CD4-positive, alpha-beta T cell treated with Interleukin-17A for 1 hour (primary cell): ENCODE measurements around the gene DHH.

Experiments used
- DNase-seq: peaks from one replicate; pipeline ENCODE4 v3.0.0-alpha.2; 2020

DHH gene

DNA sequence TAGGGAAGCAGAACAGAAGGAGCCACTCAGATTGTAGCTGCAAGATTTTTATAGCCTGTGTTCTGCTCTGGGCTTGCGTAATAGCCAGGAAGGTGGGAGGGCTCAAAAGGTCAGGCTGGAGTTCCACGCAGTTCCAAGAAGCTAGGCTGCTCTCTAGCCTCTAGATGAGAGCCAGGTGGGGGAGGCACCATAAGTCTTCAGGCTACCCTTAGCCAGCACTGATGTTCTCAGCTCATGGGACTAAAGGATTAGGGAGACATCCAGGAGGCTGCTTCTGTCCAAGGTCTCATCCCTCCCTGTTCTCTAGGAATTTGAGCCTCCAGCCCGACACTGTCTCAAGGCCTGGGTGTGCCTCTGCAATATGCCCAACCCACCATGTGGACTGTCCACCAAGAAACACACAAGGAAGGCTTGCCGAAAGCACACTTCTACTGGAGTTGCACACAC lies 14.4 kb upstream of the DHH start:
- no peak for DNase-seq

DNA sequence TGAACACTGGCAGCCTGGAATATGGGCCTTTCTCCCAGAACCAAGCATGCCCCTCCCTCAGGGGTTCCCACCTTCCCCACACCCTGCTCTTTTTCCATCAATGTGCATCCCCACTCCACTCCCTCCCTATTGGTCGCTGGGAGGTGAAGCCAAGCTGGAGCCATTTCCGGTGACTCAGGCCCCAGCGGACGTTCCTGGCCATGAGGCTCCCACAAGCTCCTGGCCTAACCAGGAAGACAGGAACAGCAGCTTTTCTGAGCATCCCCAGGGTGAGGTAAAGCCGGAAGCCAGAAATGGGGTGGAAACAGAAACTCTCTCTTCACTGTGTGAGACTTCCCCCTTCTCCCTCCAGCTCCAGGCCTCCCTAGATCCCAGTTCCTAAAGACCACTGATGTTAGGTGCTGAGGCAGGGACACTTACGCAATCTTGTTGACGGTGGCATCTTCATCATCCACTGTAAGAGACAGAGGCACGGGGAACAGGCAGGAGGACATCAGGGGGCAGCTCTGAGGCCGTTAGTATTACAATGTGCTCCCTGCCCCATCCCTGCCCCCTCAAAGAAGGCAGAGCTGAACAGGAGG lies 11.0 kb upstream of the DHH start:
- no peak for DNase-seq

DNA sequence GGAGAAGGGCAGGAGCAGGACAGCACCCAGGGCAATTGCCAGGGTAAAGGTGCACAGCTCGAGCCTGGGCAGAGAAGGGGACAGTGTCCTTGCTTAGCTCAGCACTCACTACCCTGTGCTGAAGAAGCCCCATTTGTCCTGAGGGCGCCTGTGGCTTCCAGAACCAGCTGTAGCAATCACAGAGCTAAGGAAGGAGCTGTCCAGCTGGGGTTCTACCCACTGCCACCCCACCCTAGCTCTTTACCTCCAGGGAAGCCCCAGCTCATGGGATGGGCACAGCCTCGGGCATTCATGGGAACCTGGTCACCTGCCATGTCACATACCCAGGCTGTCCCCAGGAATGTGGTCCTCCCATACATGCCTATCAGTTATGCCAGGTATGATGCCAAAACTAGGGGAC lies 10.2 kb upstream of the DHH start:
- DNase-seq, result no peak

DNA sequence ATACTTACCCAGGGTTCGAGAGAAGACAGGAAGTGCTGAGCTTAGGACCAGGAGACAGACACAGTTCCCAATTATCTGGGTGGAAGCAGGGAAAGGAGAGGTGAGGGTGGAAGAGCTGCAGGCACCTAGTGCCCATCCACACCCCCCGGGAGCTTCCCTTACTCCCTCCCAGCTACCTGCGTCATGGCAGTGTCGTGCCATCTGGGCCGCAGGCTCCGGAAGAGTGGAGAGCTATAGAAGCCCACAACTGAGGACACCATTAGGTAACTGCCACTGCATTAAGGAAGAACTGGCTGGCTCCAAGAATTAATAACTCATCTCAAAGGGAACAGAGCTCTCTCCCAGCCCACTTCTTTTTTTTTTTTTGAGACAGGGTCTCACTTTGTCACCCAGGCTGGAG lies 5.8 kb upstream of the DHH start:
- DNase-seq, result no peak

DNA sequence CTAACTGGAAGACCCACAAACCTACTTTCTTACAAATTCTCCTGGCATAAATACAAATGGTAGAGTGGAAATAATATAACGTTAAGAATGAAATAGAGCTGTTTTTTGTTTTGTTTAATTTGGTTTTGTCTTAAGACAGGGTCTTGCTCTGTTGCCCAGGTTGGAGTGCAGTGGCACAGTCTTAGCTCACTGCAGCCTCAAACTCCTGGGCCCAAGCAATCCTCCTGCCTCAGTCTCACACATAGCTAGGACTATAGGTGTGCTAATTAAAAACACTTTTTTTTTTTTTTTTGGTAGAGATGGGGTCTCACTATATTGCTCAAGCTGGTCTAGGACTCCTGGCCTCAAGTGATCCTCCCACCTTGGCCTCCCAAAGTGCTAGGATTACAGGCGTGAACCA lies 4.1 kb upstream of the DHH start:
- no peak for DNase-seq

DNA sequence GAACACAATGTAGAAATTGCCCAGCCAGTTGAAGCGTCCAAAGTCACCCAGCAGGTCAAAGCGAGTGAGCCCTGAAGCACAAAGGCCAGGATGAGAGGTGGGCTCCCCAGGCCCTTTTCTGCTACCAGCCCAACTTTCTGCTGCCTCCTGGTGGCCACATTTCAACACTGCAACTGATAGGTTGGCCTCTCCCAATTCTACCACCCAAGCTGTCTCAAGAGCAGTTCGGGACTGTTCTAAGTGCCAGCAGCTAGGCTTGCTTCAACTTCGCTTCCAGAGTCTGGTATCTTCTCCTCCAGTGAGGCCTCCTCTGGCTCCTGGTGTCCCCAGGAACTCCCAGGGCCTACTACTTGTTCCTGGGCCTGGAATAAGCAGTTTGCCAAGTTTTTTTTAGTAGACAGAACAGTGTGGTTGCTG lies 3.4 kb upstream of the DHH start:
- peak; percentile 74 for DNase-seq

DNA sequence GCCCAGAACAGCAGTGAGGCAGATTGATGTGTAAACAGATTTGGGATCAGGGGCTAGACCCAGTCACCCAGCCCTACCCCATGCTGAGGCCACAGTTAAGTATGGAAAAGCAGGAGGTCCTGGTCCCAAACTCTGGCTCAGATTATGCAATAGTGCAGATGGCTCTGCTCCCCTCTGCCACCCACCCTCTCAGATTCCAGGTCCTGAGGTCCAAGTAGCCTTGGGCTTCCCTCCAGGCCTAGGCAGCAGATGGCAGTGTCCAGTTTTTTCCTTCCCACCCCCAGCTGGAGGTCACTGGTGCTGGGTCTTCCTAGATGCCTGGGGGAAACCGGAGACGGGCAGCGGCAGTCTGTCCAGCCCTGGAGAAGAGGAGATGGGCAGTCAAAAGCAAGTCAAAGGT lies 2.8 kb upstream of the DHH start:
- DNase-seq, result no peak

DNA sequence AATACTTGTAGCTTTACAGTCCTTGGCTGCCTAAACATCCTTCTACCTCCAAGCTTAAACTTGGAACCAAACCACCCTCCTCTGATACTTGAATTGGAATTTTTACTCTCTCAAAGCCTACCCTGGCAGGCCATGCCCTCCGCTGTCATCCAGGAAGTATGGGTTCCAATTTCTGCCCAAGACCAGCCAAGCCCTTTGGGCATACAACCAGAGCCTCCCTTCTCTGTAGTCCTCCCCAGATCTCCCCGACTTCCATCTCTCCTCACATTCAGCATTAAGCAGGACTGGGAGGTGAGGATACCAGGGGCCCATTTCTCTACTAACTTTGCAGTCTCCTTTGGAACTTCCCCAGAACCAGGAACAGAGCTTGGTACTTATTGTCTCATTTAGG lies 369 bp upstream of the DHH start:
- no peak for DNase-seq

DNA sequence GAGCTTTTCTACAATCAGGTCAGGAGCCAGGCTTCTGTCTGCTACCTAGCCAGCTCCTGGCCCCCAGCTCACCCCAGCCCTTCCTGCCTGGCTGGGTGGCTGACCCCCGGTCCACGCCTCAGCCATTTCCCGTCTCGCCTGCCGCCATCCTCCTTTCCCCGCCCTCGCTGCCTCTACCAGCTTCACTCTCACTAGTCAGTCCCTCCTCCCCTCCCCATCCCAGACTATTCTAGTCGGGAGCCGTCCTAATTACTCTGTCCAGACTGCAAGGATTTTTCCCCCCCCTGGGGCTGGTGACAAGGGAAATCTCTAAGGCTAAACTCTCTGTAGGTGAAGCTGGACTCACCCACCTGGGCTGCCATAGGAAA lies 825 bp downstream of the DHH start:
- DNase-seq, result no peak

DNA sequence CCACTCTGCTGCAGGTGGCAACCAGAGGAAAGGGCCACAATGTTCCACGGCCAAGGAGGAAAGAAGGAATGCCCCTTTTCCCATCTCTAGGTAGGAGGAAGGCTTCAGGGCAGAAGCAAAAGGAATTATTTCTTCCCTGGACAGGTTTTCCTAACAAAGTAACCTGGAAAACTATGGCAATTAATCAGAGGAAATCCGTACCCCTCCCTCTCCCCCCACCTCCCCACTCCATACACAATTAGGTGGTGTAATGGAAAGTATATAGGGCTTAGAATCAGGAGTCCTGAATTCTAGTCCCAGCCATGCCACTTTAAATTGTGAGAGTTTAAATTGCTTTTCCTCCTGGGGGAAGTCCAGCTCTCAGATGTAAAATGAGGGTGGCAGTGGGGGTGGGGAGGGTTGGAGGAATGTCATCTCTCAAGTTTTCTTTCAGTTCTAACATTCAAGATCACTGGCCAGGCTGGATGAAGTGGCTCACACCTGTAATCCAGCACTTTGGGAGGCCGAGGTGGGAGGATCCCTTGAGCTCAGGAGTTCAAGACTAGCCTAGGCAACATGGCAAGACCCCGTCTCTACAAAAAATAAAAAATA lies 1.7 kb downstream of the DHH start:
- no peak for DNase-seq

DNA sequence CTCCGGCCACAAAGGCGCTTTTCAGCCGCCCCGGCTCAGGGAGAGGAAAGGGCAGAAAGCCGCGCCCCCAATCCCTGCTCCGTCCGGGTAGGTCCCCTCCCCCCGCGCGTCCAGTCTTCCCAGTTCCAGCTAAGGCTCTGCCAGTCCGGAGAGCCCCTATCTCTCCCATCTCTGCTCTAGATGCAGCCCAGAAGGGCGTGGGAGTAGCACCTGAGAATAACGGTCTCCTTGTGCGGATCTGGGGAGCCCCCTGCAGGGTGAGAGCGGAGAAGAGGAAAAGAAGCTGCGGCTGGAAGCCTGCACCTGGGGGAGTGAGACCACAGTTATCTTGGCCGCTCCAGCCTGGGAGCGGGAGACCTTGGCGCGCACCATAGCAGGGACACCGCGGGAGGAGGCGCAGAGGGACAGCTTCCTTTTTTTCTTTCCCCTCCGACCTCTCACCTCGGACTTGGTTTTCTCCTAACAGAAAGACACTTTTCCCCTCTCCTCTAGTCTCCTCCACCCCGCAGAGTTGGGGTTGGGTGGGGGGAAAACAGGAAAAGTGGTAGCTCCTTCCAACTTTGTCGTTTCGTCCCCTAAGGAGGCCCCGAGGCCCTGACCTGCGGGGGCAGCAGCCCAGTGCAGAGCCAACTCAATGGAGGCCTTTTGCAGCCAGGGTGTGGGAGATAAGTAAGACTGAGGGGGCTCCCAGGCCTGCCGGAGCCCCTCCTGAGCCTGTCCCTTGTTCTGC lies 2.4 kb downstream of the DHH start:
- DNase-seq, result peak; percentile 67

DNA sequence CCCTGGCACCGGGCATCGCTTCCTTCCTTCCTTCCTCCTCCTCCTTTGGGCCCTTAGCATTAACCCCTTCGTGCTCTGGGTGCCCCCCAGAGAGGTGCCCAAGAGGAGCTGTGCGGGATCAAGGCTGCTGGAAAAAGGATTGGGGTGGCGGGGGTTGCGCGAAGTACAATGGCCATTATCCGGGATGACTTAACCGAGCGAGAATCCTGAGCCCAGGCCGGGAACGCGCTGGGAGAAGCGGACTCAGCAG lies 2.8 kb downstream of the DHH start:
- DNase-seq, result no peak

DNA sequence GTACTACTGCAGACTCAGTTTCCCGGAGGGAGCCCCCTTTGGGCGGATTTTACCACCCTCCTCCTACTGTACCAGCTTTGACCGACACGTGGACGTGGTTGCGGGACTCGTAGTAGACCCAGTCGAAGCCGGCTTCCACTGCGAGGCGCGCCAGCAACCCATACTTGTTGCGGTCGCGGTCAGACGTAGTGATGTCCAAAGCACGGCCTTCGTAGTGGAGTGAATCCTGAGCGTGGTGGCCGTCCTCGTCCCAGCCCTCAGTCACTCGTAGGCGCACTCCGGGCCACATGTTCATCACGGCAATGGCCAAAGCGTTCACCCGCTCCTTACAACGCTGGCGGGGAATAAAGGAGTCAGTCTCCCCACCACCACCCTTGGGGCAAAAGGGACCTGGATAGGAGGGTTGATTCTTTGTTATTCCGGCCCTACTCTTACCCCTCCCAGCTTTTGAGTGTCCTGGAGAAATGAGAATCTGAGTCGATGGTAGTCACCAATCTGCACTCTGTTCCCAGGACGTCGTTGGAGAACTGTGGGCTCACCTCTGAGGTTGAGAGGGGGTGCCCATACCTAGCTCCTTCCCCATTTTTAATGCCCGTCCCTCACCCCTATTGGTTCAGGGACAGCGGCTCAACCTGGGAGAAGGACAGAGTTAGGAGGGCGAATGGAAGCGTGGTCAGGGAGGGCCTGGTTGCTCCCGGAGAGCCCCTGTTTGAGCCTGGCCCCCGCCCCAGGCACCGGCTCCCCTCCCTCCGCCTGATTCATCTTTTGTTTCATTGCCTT lies 3.4 kb downstream of the DHH start:
- DNase-seq, result no peak

DNA sequence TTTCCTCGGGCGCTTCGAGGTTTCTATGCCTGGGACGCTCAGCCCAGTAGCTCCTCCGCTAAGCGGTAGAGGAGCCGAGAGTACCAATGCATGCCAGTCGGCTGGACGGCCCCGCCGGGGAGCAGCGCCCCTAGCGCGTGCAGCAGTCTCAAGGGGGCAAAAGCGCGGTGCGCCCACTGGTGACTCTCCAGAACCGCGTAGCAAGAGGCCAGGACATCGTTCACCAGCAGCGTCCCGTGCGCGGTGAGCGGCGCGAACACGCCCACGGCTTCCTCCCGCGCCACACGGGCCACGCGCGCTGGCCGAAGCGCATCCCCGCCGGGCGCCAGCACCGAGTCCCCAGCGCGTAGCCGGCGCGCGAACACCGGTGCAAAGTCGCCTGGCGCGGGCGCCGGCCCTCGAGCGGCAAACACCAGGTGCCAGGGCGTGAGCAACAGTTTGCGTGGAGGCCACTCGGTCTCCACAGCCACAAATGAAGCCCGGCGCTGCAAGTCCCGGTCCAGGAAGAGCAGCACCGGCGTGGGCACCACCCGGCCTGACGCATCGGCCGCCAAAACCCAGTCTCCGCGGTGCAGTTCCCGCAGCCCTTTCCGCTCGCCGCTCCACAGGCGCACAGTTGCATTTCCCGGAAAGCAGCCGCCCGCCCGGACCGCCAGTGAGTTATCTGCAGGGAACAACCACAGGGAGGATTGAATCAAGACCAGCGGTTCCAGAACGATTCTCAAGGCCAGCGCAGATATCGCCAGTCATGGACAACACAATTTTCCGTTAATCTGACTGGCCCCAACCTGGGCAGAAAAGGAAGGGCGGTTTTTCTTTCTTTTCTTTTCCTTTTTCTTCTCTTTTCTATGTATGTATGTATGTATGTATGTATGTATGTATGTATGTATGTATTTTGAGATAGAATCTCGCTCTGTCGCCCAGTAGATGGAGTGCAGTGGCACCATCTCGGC lies 4.5 kb downstream of the DHH start:
- peak; percentile 28 for DNase-seq

DNA sequence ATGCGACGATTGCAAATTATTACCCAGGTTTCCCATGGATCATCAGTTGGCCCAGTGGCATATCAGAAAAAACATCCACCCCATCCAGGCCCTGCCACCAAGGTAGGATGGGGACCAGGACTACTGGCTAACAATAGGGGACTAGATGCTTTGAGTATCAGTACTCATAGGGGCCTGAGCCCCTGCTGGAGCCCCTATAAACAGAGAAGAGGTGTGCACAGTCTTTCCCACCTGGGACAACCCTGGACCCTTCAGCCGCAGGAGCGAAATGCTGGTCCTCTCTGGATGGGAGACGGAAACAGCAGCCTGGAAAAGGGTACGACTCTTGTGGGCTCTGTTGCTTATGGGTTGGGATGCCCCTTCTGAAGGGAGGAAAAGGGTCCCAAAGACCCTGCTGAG lies 5.7 kb downstream of the DHH start:
- no peak for DNase-seq

DNA sequence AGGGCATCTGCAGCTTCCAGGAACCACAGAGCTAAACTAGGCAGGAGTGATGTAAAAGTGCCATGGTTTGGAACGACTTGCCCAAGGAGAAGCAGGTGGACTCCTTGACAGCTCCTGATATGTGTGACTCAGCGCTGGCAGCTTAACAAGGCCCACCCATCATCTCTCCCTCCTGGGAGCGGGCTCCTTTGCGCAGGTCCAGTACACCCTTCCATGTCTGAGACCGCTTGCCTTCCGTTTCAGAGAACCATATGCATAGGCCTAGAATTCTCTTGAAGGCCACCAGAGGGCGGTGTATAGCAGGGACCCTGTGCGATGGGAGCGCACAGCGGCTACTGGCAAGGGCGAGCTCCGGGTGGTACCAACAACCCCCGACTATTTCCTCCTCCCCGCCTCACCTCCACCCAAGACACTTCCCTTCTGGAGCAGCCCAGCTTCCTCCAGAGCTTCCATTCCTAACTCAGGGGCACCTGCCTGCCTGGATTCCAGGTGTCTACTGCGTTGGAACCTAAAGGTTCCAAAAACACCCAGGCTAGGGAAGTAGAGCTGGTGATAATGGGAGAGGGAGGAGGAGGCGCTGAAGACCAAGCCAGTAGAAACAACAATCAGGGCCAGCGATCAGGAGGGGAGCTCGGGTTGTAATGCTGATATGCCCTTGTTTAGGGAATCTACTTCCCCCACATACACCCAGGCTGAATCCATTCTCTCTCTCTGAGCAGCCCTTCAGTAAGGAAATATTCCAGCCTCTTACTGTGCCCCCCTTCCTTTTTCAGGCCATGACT lies 6.3 kb downstream of the DHH start:
- DNase-seq, result peak; percentile 82

DNA sequence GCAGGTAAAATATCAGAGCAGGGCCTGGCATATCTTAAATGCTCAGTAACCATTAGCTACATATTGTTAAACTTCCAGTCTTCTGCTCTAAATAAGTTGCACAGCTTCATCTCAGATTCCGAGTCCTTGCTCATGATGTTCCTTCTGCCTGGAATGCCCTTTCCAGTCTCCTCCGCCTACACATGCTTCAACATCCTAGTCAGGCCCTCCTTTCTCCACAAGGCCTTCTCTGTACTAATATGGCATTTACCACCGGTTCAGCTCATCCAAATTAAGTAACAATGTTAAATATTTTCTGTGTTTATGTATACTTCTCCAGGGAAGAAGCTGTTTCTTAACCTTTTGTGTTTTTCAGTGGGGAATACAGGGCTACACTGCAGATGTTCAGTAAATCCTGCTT lies 8.5 kb downstream of the DHH start:
- no peak for DNase-seq

DNA sequence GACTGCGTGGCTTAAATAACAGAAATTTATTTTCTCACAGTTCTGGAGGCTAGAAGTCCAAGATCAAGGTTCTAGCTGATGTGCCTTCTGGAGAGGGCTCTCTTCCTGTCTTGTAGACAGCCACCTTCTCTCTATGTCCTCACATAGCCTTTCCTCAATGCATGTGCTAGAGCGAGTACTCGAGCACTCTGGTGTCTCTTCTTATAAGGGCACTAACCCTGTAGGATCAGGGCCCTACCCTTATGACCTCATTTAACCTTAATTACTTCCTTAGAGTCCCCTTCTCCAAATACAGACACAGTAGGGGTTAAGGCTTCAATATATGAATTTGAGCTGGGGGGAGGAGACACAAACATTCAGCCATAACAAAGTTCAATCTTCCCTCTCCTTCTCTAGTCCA lies 10.2 kb downstream of the DHH start:
- DNase-seq, result no peak

DNA sequence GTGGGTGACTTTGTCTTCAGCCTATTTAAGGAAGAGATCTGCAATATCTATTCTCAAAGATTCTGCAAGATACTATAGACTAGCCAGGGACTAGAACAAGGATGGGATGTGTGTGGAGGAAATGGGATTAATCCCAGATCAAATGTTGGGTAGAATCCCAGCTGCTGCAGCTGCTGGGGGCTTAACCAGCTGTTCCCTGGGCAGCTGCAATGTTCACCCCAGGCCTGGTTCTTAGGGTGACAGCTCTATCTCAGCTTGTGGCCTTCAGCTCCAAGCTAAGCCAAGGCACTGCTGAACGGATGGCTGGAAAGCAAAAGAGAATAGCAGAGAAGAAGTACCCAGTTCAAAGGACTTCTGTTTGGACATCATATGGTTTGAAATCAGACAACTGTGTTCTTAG lies 14.8 kb downstream of the DHH start:
- no peak for DNase-seq

DNA sequence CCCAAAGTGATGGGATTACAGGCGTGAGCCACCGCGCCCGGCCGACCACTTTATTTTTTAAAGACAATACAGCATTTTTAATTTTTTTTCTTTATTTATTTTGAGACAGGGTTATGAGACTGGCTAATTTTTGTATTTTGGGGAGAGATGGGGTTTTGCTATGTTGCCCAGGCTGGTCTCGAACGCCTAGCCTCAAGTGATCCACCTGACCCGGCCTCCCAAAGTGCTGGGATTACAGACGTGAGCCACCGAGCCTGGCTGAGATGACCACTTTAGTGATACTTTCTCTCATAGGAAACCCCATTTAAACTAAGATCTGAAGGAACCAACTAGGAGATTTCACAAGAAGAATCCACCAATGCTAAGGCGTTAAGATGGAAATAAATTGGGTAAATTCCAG lies 23.6 kb downstream of the DHH start:
- no peak for DNase-seq

DNA sequence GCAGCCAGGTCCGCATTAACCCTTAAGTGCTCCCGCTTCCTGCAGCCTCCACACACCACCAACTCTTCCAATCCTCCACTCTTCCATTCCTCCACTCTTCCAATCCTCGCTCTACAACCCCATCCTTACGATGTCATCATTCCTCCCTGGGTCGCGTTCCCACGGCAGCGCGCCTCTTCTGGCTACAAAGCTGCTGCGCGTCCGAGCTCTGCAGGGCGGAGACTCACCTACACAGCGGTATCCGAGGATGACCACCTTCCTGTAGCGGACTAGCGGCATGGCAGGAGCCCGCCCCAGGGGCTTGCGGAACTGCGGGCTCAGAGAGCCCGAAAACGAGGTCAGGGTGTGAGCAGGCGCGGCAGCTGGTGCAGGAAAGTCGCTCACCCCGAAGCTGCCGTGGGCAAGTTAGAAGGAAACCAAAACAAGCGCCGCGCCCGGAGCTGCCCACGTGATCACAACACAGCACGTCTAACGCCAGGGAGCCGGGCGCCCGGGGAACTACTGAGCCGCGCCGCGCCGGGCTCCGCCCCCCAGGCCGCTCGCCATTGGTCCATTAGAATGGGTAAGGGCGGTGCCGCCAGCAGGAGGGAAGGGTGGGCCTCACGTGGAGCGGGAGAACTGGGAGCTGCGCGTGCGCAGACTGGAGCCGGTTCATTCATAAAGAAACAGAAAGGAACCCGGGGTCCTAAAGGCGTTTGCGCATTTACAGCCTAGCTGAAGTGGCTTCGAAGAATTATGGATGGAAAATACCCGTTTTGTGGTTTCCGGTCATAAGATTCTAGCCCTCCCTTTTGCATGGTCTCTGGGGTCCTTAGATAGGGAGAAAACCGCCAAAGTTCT lies 24.9 kb downstream of the DHH start, which contains the start of gene RHEBL1:
Gene RHEBL1 (minus strand): TSS at position 473 of the 840 bp plus-strand sequence. CDS start 194 bp downstream, at position 279.
- DNase-seq, result peak; percentile 99
